HEK293 (cell line): ENCODE results near the gene ANKH.

ENCODE experiments used
- CTCF ChIP-seq: fragments of 450-650 bp; formaldehyde crosslinking; IDR thresholded peaks from 2 replicates; pipeline ENCODE4 v1.5.1; 2016; ENCODE audit warnings: missing biosample characterization, missing genetic modification characterization
- REST ChIP-seq: fragments of 450-650 bp; formaldehyde crosslinking; IDR thresholded peaks from 2 replicates; pipeline ENCODE4 v1.5.1; 2016; ENCODE audit warnings: missing biosample characterization, missing genetic modification characterization
- YY1 ChIP-seq: fragments of 450-650 bp; formaldehyde crosslinking; IDR thresholded peaks from 2 replicates; pipeline ENCODE4 v1.5.1; 2018; ENCODE audit warnings: missing biosample characterization, missing genetic modification characterization
- ZFP3 ChIP-seq: fragments of 450-650 bp; formaldehyde crosslinking; IDR thresholded peaks from 2 replicates; pipeline ENCODE4 v1.5.1; 2016; ENCODE audit warnings: low read depth, missing biosample characterization, missing genetic modification characterization
- ZNF121 ChIP-seq: fragments of 450-650 bp; formaldehyde crosslinking; IDR thresholded peaks from 2 replicates; pipeline ENCODE4 v1.5.1; 2016; ENCODE audit warnings: missing biosample characterization, missing genetic modification characterization
- ZNF561 ChIP-seq: fragments of 450-650 bp; IDR thresholded peaks from 2 replicates; pipeline ENCODE4 v1.5.1; 2018; ENCODE audit warnings: missing biosample characterization, missing genetic modification characterization, borderline replicate concordance

- no peak for TF ChIP-seq REST (tag by site-specific recombination)
- no peak for TF ChIP-seq ZNF121 (tag by site-specific recombination)
- no peak for TF ChIP-seq YY1 (tag by site-specific recombination)
- no peak for TF ChIP-seq ZFP3 (tag by site-specific recombination)
- TF ChIP-seq ZNF561 (tag by site-specific recombination) = no peak
- no peak for TF ChIP-seq CTCF
Observed at GRCh38 chr5:14859980-14860379, 11.6 kb downstream of the ANKH start.
